ENCODE measurements around the gene MAGI2.

MAGI2 gene

GRCh38 chr7:78489476-78490240 is 963.8 kb downstream of the MAGI2 start:
- ChIA-PET CTCF (interaction anchor here (1.1 to 2.6 kb wide), 3 partner anchors 20 to 468 kb away, joined by 3 to 5 read pairs (median 4); no protein-coding TSS in a partner anchor), POLR2A (no interaction called here)
- no peak for DNase-seq (ENCODE audit: low read depth, low spot score)
- H3K4me3 ChIP-seq (ENCODE audit: low read depth, low read length) = no peak overlapping the region
- no peak for TF ChIP-seq CTCF (IDR thresholded peaks at IDR 0.05; ENCODE audit: insufficient read depth, low read length, missing control alignments)

GRCh38 chr7:78487464-78487863 is 966.0 kb downstream of the MAGI2 start:
- H3K4me3 ChIP-seq (ENCODE audit: low read depth, low read length) = no peak overlapping the region

GRCh38 chr7:78479348-78479747 is 974.1 kb downstream of the MAGI2 start:
- TF ChIP-seq CTCF (IDR thresholded peaks at IDR 0.05; ENCODE audit: insufficient read depth, low read length, missing control alignments) = no peak
- peak; percentile 44 for DNase-seq (ENCODE audit: low read depth, low spot score)
- POLR2A ChIA-PET = no interaction called here
- CTCF ChIA-PET = no interaction called here
- H3K4me3 ChIP-seq (ENCODE audit: low read depth, low read length) = no peak overlapping the region

More at GRCh38 chr7:78487464-78487863, 966.0 kb downstream of the MAGI2 start:
- POLR2A ChIA-PET = no interaction called here
- CTCF ChIA-PET = no interaction called here
- no peak for TF ChIP-seq CTCF (IDR thresholded peaks at IDR 0.05; ENCODE audit: insufficient read depth, low read length, missing control alignments)
- DNase-seq (ENCODE audit: low read depth, low spot score) = no peak

GRCh38 chr7:78476851-78477405 is 976.5 kb downstream of the MAGI2 start:
- CTCF ChIA-PET = no interaction called here
- TF ChIP-seq CTCF (IDR thresholded peaks at IDR 0.05; ENCODE audit: insufficient read depth, low read length, missing control alignments) = no peak
- DNase-seq (ENCODE audit: low read depth, low spot score) = no peak
- H3K4me3 ChIP-seq (ENCODE audit: low read depth, low read length) = no peak overlapping the region
- POLR2A ChIA-PET = no interaction called here

- no peak for TF ChIP-seq CTCF (IDR thresholded peaks at IDR 0.05; ENCODE audit: insufficient read depth, low read length, missing control alignments)
- POLR2A ChIA-PET = no interaction called here
- CTCF ChIA-PET = interaction anchor here (1.0 to 2.2 kb wide), 2 partner anchors 10 to 37 kb away, joined by 3 to 9 read pairs; no protein-coding TSS in a partner anchor
- DNase-seq (ENCODE audit: low read depth, low spot score) = no peak
- no peak overlapping the region for H3K4me3 ChIP-seq (ENCODE audit: low read depth, low read length)
These were observed 979.7 kb downstream of the MAGI2 start for GRCh38 chr7:78473571-78474301.

- no peak for TF ChIP-seq CTCF (IDR thresholded peaks at IDR 0.05; ENCODE audit: insufficient read depth, low read length, missing control alignments)
- DNase-seq (ENCODE audit: low read depth, low spot score) = no peak
- ChIA-PET CTCF (interaction anchor here (1.1 to 2.2 kb wide), 2 partner anchors 37 to 339 kb away, joined by 4 to 9 read pairs; no protein-coding TSS in a partner anchor), POLR2A (no interaction called here)
- H3K4me3 ChIP-seq (ENCODE audit: low read depth, low read length) = no peak overlapping the region
These were observed 980.4 kb downstream of the MAGI2 start for GRCh38 chr7:78473021-78473420.
